Measurements from ENCODE around the gene RAB7A.

DNA sequence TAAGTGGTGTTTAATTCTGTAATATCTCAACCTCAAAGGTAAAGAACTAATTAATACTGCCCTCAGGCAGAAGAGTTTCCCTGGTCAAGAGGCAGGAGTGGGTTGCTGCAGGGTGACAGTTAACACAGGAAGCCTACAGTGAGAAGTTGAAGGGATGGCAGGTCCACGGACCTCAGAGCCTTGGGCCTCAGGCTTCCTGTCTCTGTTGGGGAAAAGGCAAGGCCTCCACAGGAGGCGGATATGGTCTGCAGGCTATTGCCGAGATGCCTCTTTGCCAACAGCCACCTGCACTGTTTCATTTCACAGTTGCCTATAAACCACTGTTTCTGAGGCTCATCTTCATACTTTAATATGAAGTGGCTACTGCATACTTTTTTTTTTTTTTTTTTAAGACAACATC is 42.0 kb upstream of the RAB7A start:
- TF ChIP-seq, protein P1, sequence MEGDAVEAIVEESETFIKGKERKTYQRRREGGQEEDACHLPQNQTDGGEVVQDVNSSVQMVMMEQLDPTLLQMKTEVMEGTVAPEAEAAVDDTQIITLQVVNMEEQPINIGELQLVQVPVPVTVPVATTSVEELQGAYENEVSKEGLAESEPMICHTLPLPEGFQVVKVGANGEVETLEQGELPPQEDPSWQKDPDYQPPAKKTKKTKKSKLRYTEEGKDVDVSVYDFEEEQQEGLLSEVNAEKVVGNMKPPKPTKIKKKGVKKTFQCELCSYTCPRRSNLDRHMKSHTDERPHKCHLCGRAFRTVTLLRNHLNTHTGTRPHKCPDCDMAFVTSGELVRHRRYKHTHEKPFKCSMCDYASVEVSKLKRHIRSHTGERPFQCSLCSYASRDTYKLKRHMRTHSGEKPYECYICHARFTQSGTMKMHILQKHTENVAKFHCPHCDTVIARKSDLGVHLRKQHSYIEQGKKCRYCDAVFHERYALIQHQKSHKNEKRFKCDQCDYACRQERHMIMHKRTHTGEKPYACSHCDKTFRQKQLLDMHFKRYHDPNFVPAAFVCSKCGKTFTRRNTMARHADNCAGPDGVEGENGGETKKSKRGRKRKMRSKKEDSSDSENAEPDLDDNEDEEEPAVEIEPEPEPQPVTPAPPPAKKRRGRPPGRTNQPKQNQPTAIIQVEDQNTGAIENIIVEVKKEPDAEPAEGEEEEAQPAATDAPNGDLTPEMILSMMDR (IDR thresholded peaks at IDR 0.05; ENCODE audit: insufficient read depth, low read length, poor library complexity, severe bottlenecking), result no peak
- TF ChIP-seq EZH2phosphoT487 (conservative IDR thresholded peaks at IDR 0.05; ENCODE audit: low read length), result no peak

All from SU-DHL-6 (cell line).